Upper lobe of left lung (tissue), 6 donors: ENCODE results near the gene CLEC7A. TPM values are rescaled to one million over a fixed set of nuclear protein-coding genes. Genes with fewer than 3 reads are reported as not detected.
A peak's percentile ranks its signal among the peaks of the same experiment; 100 is the strongest.

Source experiments
- ATAC-seq, 2 donors: fragments of 200-7000 bp; cut with Tn5 transposase; one replicate each; pipeline ENCODE4 v1.9.1; 2022; ENCODE audit warnings: mild to moderate bottlenecking in 2 of 2, moderate library complexity in 2 of 2; ENCODE audit not compliant: low FRiP score in 2 of 2
- DNase-seq, 2 donors: peaks; one replicate each; pipeline ENCODE4 v3.0.0-alpha.2; 2019 to 2020
- H3K27ac ChIP-seq, 4 donors: fragments of 200-600 bp; sonication (generic); one replicate each; pipeline ENCODE4 v1.5.1; 2016 to 2019
- H3K27me3 ChIP-seq, 4 donors: fragments of 200-600 bp; sonication (generic); one replicate each; pipeline ENCODE4 v1.5.1; 2017 to 2019
- H3K36me3 ChIP-seq, 4 donors: fragments of 200-600 bp; sonication (generic); one replicate each; pipeline ENCODE4 v1.5.1; 2016 to 2019
- H3K4me1 ChIP-seq, 4 donors: fragments of 200-600 bp; sonication (generic); one replicate each; pipeline ENCODE4 v1.5.1; 2018 to 2019
- H3K4me3 ChIP-seq, 4 donors: fragments of 200-600 bp; sonication (generic); one replicate each; pipeline ENCODE4 v1.5.1; 2017 to 2019; ENCODE audit warnings: mild to moderate bottlenecking in 2 of 4, moderate library complexity in 1 of 4
- H3K9me3 ChIP-seq, 4 donors: fragments of 200-600 bp; sonication (generic); one replicate each; pipeline ENCODE4 v1.5.1; 2018 to 2019
- EP300 ChIP-seq, 4 donors: sonication (generic); formaldehyde crosslinking; IDR thresholded peaks; one replicate each; pipeline ENCODE4 v1.5.1; 2017; ENCODE audit warnings: antibody characterized with exemption in 4 of 4, control low read depth in 2 of 4
- POLR2A ChIP-seq, 4 donors: fragments of 450-650 bp; IDR thresholded peaks; one replicate each; pipeline ENCODE4 v1.5.1; 2016 to 2017; ENCODE audit warnings: antibody characterized with exemption in 4 of 4, mild to moderate bottlenecking in 2 of 4
- POLR2AphosphoS5 ChIP-seq, 2 donors: sonication (generic); formaldehyde crosslinking; IDR thresholded peaks; one replicate each; pipeline ENCODE4 v1.5.1; 2017; ENCODE audit warnings: antibody characterized with exemption in 2 of 2
- WGBS, 2 donors: methylation state at CpG; one replicate each; pipeline ENCODE4 v1.1.5; 2017 to 2018; 5-methylcytosine and 5-hydroxymethylcytosine counted together
- total RNA-seq, 6 donors: library from RNA; depleted of rRNA in 4 of 6; stranded (reverse); fragments of >200 nt in 4 of 6; gene quantifications; one replicate each; pipeline versions ENCODE4 v1.1.0 to v1.2.1, GENCODE V29; 2016 to 2021
- TF ChIP-seq, protein P1 (sequence below), 6 experiments: fragments of 450-650 bp in 4 of 6; fragments of 200-600 bp in 2 of 6; sonication (generic) in 2 of 6; IDR thresholded peaks; one replicate each; pipeline ENCODE4 v1.5.1; 2016 to 2019; ENCODE audit warnings: antibody characterized with exemption in 6 of 6
- donor health status: DM: no; HTN: no; CAD: no; lungs with moderate emphysema.
- donor health status: DM: no; HTN: yes; CAD: no; lungs with severe emphysema.

The CLEC7A gene
- 10 to 100 TPM; 17.4 to 87.8 (median 28.1) TPM for total RNA-seq

DNA sequence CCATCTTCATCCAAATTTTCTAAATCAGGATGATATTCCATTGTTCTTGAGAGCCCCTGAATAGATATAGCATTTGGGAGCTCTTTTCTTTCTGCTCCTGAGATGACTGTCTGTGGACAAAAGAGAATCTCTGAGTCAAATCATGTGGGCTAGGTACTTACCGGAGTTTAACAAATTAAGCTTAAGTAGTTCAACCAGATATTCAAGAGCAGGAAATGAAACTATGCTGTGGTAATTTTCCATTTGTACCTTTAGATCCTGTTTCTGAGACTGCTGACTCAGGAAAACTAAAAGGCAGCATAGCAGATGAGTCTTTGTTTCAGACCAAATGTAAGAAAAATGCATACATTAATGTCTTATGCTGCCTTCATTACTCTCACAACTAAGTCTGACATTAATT lies at the start of gene CLEC7A:
Gene CLEC7A, minus strand, starts transcription at position 158 of the 400 bp plus-strand sequence. Its CDS starts 117 bp downstream, at position 41.
- no peaks in the 10 kb centered on the region for H3K36me3 ChIP-seq
- TF ChIP-seq POLR2A (IDR thresholded peaks at IDR 0.05) (peak in 2 of 4 donors; percentile 23 to 63), EP300 (IDR thresholded peaks at IDR 0.05) (peak in 1 of 4 donors; percentile 19), POLR2AphosphoS5 (IDR thresholded peaks at IDR 0.05) (peak in 1 of 2 donors; percentile 34)
- TF ChIP-seq, protein P1, sequence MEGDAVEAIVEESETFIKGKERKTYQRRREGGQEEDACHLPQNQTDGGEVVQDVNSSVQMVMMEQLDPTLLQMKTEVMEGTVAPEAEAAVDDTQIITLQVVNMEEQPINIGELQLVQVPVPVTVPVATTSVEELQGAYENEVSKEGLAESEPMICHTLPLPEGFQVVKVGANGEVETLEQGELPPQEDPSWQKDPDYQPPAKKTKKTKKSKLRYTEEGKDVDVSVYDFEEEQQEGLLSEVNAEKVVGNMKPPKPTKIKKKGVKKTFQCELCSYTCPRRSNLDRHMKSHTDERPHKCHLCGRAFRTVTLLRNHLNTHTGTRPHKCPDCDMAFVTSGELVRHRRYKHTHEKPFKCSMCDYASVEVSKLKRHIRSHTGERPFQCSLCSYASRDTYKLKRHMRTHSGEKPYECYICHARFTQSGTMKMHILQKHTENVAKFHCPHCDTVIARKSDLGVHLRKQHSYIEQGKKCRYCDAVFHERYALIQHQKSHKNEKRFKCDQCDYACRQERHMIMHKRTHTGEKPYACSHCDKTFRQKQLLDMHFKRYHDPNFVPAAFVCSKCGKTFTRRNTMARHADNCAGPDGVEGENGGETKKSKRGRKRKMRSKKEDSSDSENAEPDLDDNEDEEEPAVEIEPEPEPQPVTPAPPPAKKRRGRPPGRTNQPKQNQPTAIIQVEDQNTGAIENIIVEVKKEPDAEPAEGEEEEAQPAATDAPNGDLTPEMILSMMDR (IDR thresholded peaks at IDR 0.05): no peak
- H3K9me3 ChIP-seq: no peaks in the 10 kb centered on the region
- H3K27ac ChIP-seq: peak within 1 kb of the TSS; percentile 77 to 85 (median 80)
- WGBS, 2 donors: 27 to 47% methylated on average over 1 of the region's 1 CpG
- peaks cover 0 to 16% (median 7%) of the 10 kb centered on the region in 4 donors for H3K4me1 ChIP-seq
- no peaks in the 10 kb centered on the region for H3K27me3 ChIP-seq
- peak in 1 of 2 donors; percentile 68 for ATAC-seq
- no peak for DNase-seq
- peak within 1 kb of the TSS in 3 of 4 donors; percentile 26 to 39 (median 30) for H3K4me3 ChIP-seq

DNA sequence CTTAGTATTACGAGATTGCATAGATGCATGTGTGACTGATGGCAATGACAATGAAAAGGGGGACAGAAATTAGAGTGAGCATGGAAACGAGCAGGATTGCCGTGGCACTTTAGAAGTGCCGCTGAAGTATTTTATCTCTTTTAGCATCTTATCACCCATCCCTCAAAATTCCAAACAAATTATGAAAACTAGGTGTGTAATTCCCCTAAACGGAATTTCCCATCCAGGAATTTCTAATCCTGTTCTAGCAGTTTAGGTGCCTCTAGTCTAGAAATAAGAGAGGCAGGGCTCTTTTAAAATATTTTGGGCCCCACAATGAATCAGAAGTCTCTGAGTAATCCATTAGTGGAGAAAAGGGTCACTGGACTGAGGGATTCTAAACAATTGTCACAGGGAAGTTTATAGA lies 49.8 kb upstream of the CLEC7A start:
- 53 to 65% methylated on average over 5 of the region's 5 CpGs for WGBS, 2 donors
- Histone ChIP-seq H3K9me3 (no peaks in the 10 kb centered on the region), H3K4me3 (no peak overlapping the region), H3K36me3 (no peaks in the 10 kb centered on the region), H3K27ac (no peak overlapping the region), H3K27me3 (no peaks in the 10 kb centered on the region), H3K4me1 (peaks cover 0 to 7% (median 5%) of the 10 kb centered on the region in 4 donors)
- ATAC-seq (no peak), DNase-seq (no peak)
- TF ChIP-seq EP300 (IDR thresholded peaks at IDR 0.05): no peak
- TF ChIP-seq, protein P1 (IDR thresholded peaks at IDR 0.05): no peak
- no peak for TF ChIP-seq POLR2AphosphoS5 (IDR thresholded peaks at IDR 0.05)
- no peak for TF ChIP-seq POLR2A (IDR thresholded peaks at IDR 0.05)

DNA sequence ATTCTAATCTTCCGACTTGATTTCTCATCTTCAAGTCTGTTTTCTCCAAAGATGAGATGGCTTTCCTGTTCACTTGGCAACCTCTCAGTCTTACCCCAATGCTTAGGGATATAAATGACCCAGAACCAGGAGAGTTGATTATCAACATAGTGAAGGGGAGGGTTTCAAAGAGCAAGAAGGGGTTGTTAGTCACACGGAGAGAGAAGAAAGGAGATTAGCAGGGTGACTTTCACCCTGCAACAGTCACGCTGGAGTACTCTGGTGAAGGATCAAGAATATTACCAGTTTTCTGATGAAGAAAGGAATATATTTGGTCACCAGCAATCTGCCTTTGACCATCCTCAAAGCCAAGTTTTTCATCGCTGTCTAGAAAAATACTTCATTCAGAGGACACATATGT lies 48.8 kb upstream of the CLEC7A start, which contains the start of gene TMEM52B:
Gene TMEM52B, plus strand, starts transcription at position 212 of the 400 bp plus-strand sequence. CDS start 543 bp downstream, outside the sequence.
- H3K27ac ChIP-seq: no peak within 1 kb of the TSS
- WGBS, 2 donors: 74 to 79% methylated on average over 4 of the region's 4 CpGs
- H3K4me3 ChIP-seq: no peak within 1 kb of the TSS

DNA sequence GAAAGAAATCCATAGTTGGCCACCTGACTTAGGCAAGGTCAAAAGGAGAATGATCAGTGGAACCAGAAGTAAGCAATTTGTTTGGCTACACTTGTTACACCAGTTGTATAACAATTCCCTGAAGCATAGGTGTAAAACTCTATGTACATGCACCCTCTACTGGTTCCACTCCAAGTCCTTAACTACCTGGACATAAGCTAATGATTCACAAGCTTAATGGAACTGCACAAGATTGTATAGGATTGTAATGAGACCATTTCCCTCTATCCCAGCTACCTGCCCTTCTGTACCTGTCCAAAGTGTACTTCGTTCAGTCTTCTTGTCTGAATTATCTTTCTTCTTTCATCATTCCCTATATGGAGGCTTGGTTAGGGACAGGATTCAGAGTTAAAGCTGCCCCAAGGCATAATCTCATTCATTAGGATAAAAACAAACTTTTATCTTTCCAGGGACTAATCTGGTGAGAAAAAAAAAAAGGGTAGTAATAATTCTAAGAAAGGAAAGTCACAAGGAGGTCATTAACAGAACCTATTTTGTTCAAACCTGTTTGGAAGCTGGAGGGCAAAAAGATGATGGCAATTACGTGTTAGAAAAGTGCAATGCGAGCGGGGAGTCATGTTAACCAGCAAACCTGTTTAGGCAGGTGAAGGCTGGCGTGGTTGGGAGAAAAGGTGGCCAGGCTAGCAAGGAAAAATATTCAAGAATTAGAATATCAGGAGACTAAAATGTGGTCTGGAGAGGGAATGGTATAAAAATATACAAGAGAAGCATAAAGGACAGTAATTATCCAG lies 46.0 kb upstream of the CLEC7A start:
- DNase-seq (no peak), ATAC-seq (no peak)
- 75 to 87% methylated on average over 5 of the region's 5 CpGs for WGBS, 2 donors
- H3K9me3 ChIP-seq: no peaks in the 10 kb centered on the region
- TF ChIP-seq, protein P1 (IDR thresholded peaks at IDR 0.05): no peak
- TF ChIP-seq POLR2AphosphoS5 (IDR thresholded peaks at IDR 0.05) (no peak), EP300 (IDR thresholded peaks at IDR 0.05) (no peak), POLR2A (IDR thresholded peaks at IDR 0.05) (no peak)
- H3K27me3 ChIP-seq: no peaks in the 10 kb centered on the region
- H3K4me1 ChIP-seq: no peaks in the 10 kb centered on the region
- H3K4me3 ChIP-seq: no peak overlapping the region
- no peak overlapping the region for H3K27ac ChIP-seq
- H3K36me3 ChIP-seq: no peaks in the 10 kb centered on the region

More for the DNA sequence above, 48.8 kb upstream of the CLEC7A start, which contains the start of gene TMEM52B:
- peaks cover 0 to 4% (median under 1%) of the 10 kb centered on the region in 4 donors for H3K4me1 ChIP-seq
- ATAC-seq (no peak), DNase-seq (no peak)
- H3K9me3 ChIP-seq: no peaks in the 10 kb centered on the region
- no peaks in the 10 kb centered on the region for H3K27me3 ChIP-seq
- no peaks in the 10 kb centered on the region for H3K36me3 ChIP-seq
- TF ChIP-seq EP300 (IDR thresholded peaks at IDR 0.05): no peak
- no peak for TF ChIP-seq POLR2AphosphoS5 (IDR thresholded peaks at IDR 0.05)
- TF ChIP-seq, protein P1 (IDR thresholded peaks at IDR 0.05): no peak
